IMR-90 (cell line): ENCODE measurements around the gene SOX5. TPM values are rescaled to one million over a fixed set of nuclear protein-coding genes. Genes with fewer than 3 reads are reported as not detected.
"Not testable (repeated sequence)": the region's sequence is repeated elsewhere in the genome, so short reads cannot be mapped to it uniquely, and the experiment has no call there.

Experiments
- ATAC-seq: fragments of 200-7000 bp; cut with Tn5 transposase; 2 replicates; pipeline ENCODE4 v1.9.1; 2020; ENCODE audit warnings: low read depth, mild to moderate bottlenecking, moderate library complexity
- BruUV-seq: library from RNA; stranded (reverse); fragments of 400-500 nt; replicated peaks from 2 replicates; lab custom pipeline; 2021; lab: Mats Ljungman, UMichigan
- CTCF ChIA-PET: fragments of 300-600 bp; formaldehyde crosslinking; extraction: SDS; loops from one replicate; lab custom pipeline; 2021; ENCODE audit warnings: antibody characterized with exemption; lab: Yijun Ruan, JAX
- POLR2A ChIA-PET: fragments of 300-600 bp; sonication (Branson Sonifier 250); formaldehyde crosslinking; loops from one replicate; lab custom pipeline; 2022; ENCODE audit warnings: antibody characterized with exemption; ENCODE audit not compliant: unreplicated experiment; lab: Charles Lee
- DNase-seq: peaks from one replicate; pipeline ENCODE4 v3.0.0; 2013
- H2AFZ ChIP-seq: replicated peaks from 2 replicates; pipeline ENCODE3; 2013; ENCODE audit warnings: low read length, mild to moderate bottlenecking; ENCODE audit not compliant: poor library complexity
- H2AK5ac ChIP-seq: 2 replicates; pipeline ENCODE4 v1.6.1; 2013; ENCODE audit warnings: low read depth, low read length, inconsistent platforms
- H2AK9ac ChIP-seq: replicated peaks from 2 replicates; pipeline ENCODE3; 2013; ENCODE audit warnings: mild to moderate bottlenecking, low read depth, low read length, moderate library complexity; ENCODE audit not compliant: poor library complexity
- H2BK120ac ChIP-seq: 2 replicates; pipeline ENCODE4 v1.6.1; 2013; ENCODE audit warnings: low read depth, low read length, inconsistent platforms
- H2BK15ac ChIP-seq: 3 replicates; pipeline ENCODE4 v1.6.1; 2013; ENCODE audit warnings: low read depth, low read length, inconsistent platforms
- H2BK20ac ChIP-seq: 2 replicates; pipeline ENCODE4 v1.6.1; 2013; ENCODE audit warnings: low read depth, mild to moderate bottlenecking, inconsistent platforms, low read length, moderate library complexity
- H2BK5ac ChIP-seq: 2 replicates; pipeline ENCODE4 v1.6.1; 2013; ENCODE audit warnings: mild to moderate bottlenecking, low read depth, low read length, inconsistent platforms; ENCODE audit not compliant: poor library complexity, severe bottlenecking
- H3K14ac ChIP-seq: replicated peaks from 2 replicates; pipeline ENCODE4 v1.6.1; 2013; ENCODE audit warnings: low read depth, low read length, inconsistent platforms
- H3K18ac ChIP-seq: 2 replicates; pipeline ENCODE4 v1.6.1; 2013; ENCODE audit warnings: low read depth, low read length, control low read depth
- H3K23ac ChIP-seq: 2 replicates; pipeline ENCODE4 v1.6.1; 2013; ENCODE audit warnings: low read depth, low read length, inconsistent platforms
- H3K27ac ChIP-seq: 2 replicates; pipeline ENCODE4 v1.5.1; 2013; ENCODE audit warnings: mild to moderate bottlenecking, control low read depth, low read length; ENCODE audit not compliant: insufficient read depth
- H3K27me3 ChIP-seq: 2 replicates; pipeline ENCODE4 v1.6.1; 2013; ENCODE audit warnings: low read length; ENCODE audit not compliant: control insufficient read depth, insufficient read depth
- H3K36me3 ChIP-seq: 2 replicates; pipeline ENCODE4 v1.6.1; 2013; ENCODE audit warnings: low read length, mixed read lengths; ENCODE audit not compliant: control insufficient read depth, insufficient read depth
- H3K4ac ChIP-seq: 2 replicates; pipeline ENCODE4 v1.6.1; 2013; ENCODE audit warnings: low read depth, low read length, inconsistent platforms
- H3K4me1 ChIP-seq: 2 replicates; pipeline ENCODE4 v1.6.1; 2013; ENCODE audit warnings: low read length, mixed read lengths; ENCODE audit not compliant: control insufficient read depth, insufficient read depth
- H3K4me2 ChIP-seq: 2 replicates; pipeline ENCODE4 v1.6.1; 2013; ENCODE audit warnings: low read depth, mild to moderate bottlenecking, control low read depth, low read length, moderate library complexity
- H3K4me3 ChIP-seq: 2 replicates; pipeline ENCODE4 v1.5.1; 2013; ENCODE audit warnings: low read depth, mild to moderate bottlenecking, control low read depth, low read length, moderate library complexity; ENCODE audit not compliant: insufficient read depth
- H3K56ac ChIP-seq: 2 replicates; pipeline ENCODE4 v1.6.1; 2013; ENCODE audit warnings: low read length, inconsistent platforms; ENCODE audit not compliant: insufficient read depth; ENCODE audit errors: extremely low read depth
- H3K79me1 ChIP-seq, 2 experiments: 2 replicates each; pipeline ENCODE4 v1.6.1; 2013; ENCODE audit warnings: low read length in 2 of 2, inconsistent platforms in 1 of 2, low read depth in 1 of 2
- H3K9ac ChIP-seq: 2 replicates; pipeline ENCODE4 v1.6.1; 2013; ENCODE audit warnings: low read depth, low read length, control low read depth
- H3K9me1 ChIP-seq: 2 replicates; pipeline ENCODE4 v1.6.1; 2013; ENCODE audit warnings: low read length, inconsistent platforms; ENCODE audit not compliant: insufficient read depth
- H3K9me3 ChIP-seq: 2 replicates; pipeline ENCODE4 v1.6.1; 2013; ENCODE audit warnings: low read length; ENCODE audit not compliant: control insufficient read depth, insufficient read depth
- H4K20me1 ChIP-seq: 2 replicates; pipeline ENCODE4 v1.6.1; 2013; ENCODE audit warnings: low read length, inconsistent platforms; ENCODE audit not compliant: insufficient read depth
- H4K5ac ChIP-seq: 2 replicates; pipeline ENCODE4 v1.6.1; 2013; ENCODE audit warnings: mild to moderate bottlenecking, low read depth, low read length, control low read depth
- H4K8ac ChIP-seq, 2 experiments: 2 replicates each; pipeline ENCODE4 v1.6.1; 2013; ENCODE audit warnings: low read depth in 2 of 2, low read length in 2 of 2, control low read depth in 1 of 2, inconsistent platforms in 1 of 2
- H4K91ac ChIP-seq: 2 replicates; pipeline ENCODE4 v1.6.1; 2013; ENCODE audit warnings: low read depth, low read length, inconsistent platforms; ENCODE audit not compliant: insufficient read depth
- dilution Hi-C: fragments of 300-500 bp; cut with HindIII; formaldehyde crosslinking; loops from one replicate; pipeline ENCODE4 v1.14.3; 2018; ENCODE audit warnings: low sequenced_read_pairs; ENCODE audit not compliant: unreplicated experiment
- in situ Hi-C: fragments of 300-500 bp; cut with MboI; formaldehyde crosslinking; loops from 3 replicates; pipeline ENCODE4 v1.14.3; 2019; ENCODE audit warnings: low sequenced_read_pairs, inconsistent platforms, mixed read lengths
- intact Hi-C: fragments of 100-400 bp; cut with micrococcal nuclease; formaldehyde crosslinking; loops from 2 replicates; pipeline ENCODE4 v1.10.0; 2022
- polyA plus RNA-seq, 3 experiments: library from polyadenylated mRNA; depleted of rRNA; stranded (reverse); fragments of >200 nt; gene quantifications; 2 replicates each; pipeline ENCODE4 v1.2.3, GENCODE V29; 2012; ENCODE audit warnings: low replicate concordance in 1 of 3
- total RNA-seq: library from RNA; depleted of rRNA; stranded (reverse); fragments of >200 nt; gene quantifications from 2 replicates; pipeline ENCODE4 v1.2.3, GENCODE V29; 2012

Gene SOX5
- total and polyA plus RNA-seq, 2 of the 4 experiments (the other 2 are of a cell fraction), result 1.1 to 13.1 TPM

DNA sequence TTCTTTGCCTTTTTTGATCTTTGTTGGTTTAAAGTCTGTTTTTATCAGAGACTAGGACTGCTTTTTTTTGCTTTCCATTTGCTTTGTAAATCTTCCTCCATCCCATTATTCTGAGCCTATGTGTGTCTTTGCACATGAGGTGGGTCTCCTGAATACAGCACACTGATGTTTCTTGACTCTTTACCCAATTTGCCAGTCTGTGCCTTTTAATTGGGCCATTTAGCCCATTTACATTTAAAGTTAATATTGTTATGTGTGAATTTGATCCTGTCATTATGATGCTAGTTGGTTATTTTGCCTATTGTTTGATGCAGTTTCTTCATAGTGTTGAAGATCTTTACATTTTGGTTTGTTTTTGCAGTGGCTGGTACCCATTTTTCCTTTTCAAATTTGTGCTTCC, 126.6 kb downstream of the SOX5 start:
- H3K4me1 ChIP-seq, H2BK15ac ChIP-seq, H3K27ac ChIP-seq, H3K4me2 ChIP-seq, H3K4ac ChIP-seq, H3K56ac ChIP-seq, H4K20me1 ChIP-seq, BruUV-seq, H2BK120ac ChIP-seq, H3K18ac ChIP-seq, intact Hi-C loops, H3K79me1 ChIP-seq, POLR2A ChIA-PET, H3K23ac ChIP-seq, H2BK20ac ChIP-seq, H4K8ac ChIP-seq, H3K36me3 ChIP-seq, H2AK5ac ChIP-seq, ATAC-seq, H3K9me1 ChIP-seq, H4K91ac ChIP-seq, H2AK9ac ChIP-seq, DNase-seq, H3K4me3 ChIP-seq, H3K27me3 ChIP-seq, H2AFZ ChIP-seq, H3K14ac ChIP-seq, in situ Hi-C loops, H4K5ac ChIP-seq, H3K9ac ChIP-seq, H3K9me3 ChIP-seq, CTCF ChIA-PET, dilution Hi-C loops, H2BK5ac ChIP-seq: not testable (repeated sequence)
